PC-9 (cell line): ENCODE measurements around the gene METTL16.
"Not testable (repeated sequence)": the region's sequence is repeated elsewhere in the genome, so short reads cannot be mapped to it uniquely, and the experiment has no call there.

ENCODE experiments used
- EZH2 ChIP-seq: fragments of 200-600 bp; sonication (generic); IDR thresholded peaks from 2 replicates; pipeline ENCODE4 v1.8.0; 2017; ENCODE audit warnings: antibody characterized with exemption, low read depth
- TF ChIP-seq, protein P1 (sequence below): fragments of 200-600 bp; sonication (generic); conservative IDR thresholded peaks from 2 replicates; pipeline ENCODE4 v1.6.1; 2017; ENCODE audit warnings: mixed run types, antibody characterized with exemption, mild to moderate bottlenecking, moderate library complexity

DNA sequence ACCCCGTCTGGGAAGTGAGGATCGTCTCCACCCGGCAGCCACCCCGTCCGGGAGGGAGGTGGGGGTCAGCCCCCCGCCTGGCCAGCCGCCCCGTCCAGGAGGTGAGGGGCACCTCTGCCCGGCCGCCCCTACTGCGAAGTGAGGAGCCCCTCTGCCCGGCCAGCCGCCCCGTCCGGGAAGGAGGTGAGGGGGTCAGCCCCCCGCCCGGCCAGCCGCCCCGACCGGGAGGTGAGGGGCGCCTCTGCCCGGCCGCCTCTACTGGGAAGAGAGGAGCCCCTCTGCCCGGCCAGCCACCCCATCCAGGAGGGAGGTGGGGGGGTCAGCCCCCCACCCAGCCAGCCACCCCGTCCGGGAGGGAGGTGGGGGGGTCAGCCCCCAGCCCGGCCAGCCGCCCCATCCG lies 4.7 kb downstream of the METTL16 start:
- TF ChIP-seq, protein P1, sequence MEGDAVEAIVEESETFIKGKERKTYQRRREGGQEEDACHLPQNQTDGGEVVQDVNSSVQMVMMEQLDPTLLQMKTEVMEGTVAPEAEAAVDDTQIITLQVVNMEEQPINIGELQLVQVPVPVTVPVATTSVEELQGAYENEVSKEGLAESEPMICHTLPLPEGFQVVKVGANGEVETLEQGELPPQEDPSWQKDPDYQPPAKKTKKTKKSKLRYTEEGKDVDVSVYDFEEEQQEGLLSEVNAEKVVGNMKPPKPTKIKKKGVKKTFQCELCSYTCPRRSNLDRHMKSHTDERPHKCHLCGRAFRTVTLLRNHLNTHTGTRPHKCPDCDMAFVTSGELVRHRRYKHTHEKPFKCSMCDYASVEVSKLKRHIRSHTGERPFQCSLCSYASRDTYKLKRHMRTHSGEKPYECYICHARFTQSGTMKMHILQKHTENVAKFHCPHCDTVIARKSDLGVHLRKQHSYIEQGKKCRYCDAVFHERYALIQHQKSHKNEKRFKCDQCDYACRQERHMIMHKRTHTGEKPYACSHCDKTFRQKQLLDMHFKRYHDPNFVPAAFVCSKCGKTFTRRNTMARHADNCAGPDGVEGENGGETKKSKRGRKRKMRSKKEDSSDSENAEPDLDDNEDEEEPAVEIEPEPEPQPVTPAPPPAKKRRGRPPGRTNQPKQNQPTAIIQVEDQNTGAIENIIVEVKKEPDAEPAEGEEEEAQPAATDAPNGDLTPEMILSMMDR, result not testable (repeated sequence)
- TF ChIP-seq EZH2, result not testable (repeated sequence)
